PC-3 (cell line): ENCODE measurements around the gene PIR. TPM values are rescaled to one million over a fixed set of nuclear protein-coding genes. Genes with fewer than 3 reads are reported as not detected.

Experiments
- ATAC-seq: fragments of 200-7000 bp; cut with Tn5 transposase; 2 replicates; pipeline ENCODE4 v1.9.1; 2020; ENCODE audit warnings: mild to moderate bottlenecking, moderate library complexity
- BruUV-seq: library from RNA; stranded (reverse); fragments of 400-500 nt; replicated peaks from 2 replicates; lab custom pipeline; 2021; lab: Mats Ljungman, UMichigan
- CTCF ChIA-PET: fragments of 300-600 bp; sonication (Branson Sonifier 250); formaldehyde crosslinking; loops from one replicate; lab custom pipeline; 2022; ENCODE audit warnings: antibody characterized with exemption; lab: Charles Lee
- POLR2A ChIA-PET: fragments of 300-600 bp; sonication (Branson Sonifier 250); formaldehyde crosslinking; loops from one replicate; lab custom pipeline; 2022; ENCODE audit warnings: antibody characterized with exemption; ENCODE audit not compliant: unreplicated experiment; lab: Charles Lee
- DNase-seq: peaks from one replicate; pipeline ENCODE4 v3.0.0-alpha.2; 2015
- H2AFZ ChIP-seq: fragments of 300-600 bp; sonication (generic); 2 replicates; pipeline ENCODE4 v1.6.0; 2016; ENCODE audit warnings: antibody characterized with exemption, low read length
- H3F3A ChIP-seq: fragments of 300-600 bp; sonication (generic); one replicate; pipeline ENCODE4 v1.6.0; 2017; ENCODE audit warnings: antibody characterized with exemption, low read length, control low read depth, mild to moderate bottlenecking; ENCODE audit not compliant: unreplicated experiment
- H3K27ac ChIP-seq: fragments of 300-600 bp; sonication (generic); 2 replicates; pipeline ENCODE4 v1.5.1; 2016; ENCODE audit warnings: mild to moderate bottlenecking, low read length
- H3K27me3 ChIP-seq: fragments of 300-600 bp; sonication (generic); 2 replicates; pipeline ENCODE4 v1.6.1; 2016; ENCODE audit warnings: low read length, mixed read lengths
- H3K36me3 ChIP-seq: fragments of 300-600 bp; sonication (generic); 2 replicates; pipeline ENCODE4 v1.6.1; 2016; ENCODE audit warnings: low read depth, mixed run types, low read length, mixed read lengths
- H3K4me1 ChIP-seq: fragments of 300-600 bp; sonication (generic); 2 replicates; pipeline ENCODE4 v1.5.1; 2016; ENCODE audit warnings: low read length; ENCODE audit not compliant: insufficient read depth
- H3K4me2 ChIP-seq: fragments of 300-600 bp; sonication (generic); 2 replicates; pipeline ENCODE4 v1.6.0; 2016; ENCODE audit warnings: low read length
- H3K4me3 ChIP-seq: fragments of 300-600 bp; sonication (generic); 2 replicates; pipeline ENCODE4 v1.5.1; 2016; ENCODE audit warnings: mild to moderate bottlenecking, low read length, mixed read lengths
- H3K79me2 ChIP-seq: fragments of 300-600 bp; sonication (generic); 2 replicates; pipeline ENCODE4 v1.6.1; 2017; ENCODE audit warnings: low read length, mixed read lengths
- H3K9ac ChIP-seq: fragments of 300-600 bp; sonication (generic); 2 replicates; pipeline ENCODE4 v1.6.0; 2016; ENCODE audit warnings: mild to moderate bottlenecking, low read length
- H3K9me2 ChIP-seq: fragments of 300-600 bp; sonication (generic); replicated peaks from 2 replicates; pipeline ENCODE4 v1.6.1; 2016; ENCODE audit warnings: mixed run types, low read length, mixed read lengths
- H3K9me3 ChIP-seq: fragments of 300-600 bp; sonication (generic); 2 replicates; pipeline ENCODE4 v1.6.1; 2016; ENCODE audit warnings: low read length, mixed read lengths
- H4K20me1 ChIP-seq: fragments of 300-600 bp; sonication (generic); 2 replicates; pipeline ENCODE4 v1.6.1; 2016; ENCODE audit warnings: low read length, mixed read lengths
- EZH2 ChIP-seq: fragments of 300-600 bp; sonication (generic); IDR thresholded peaks from one replicate; pipeline ENCODE4 v1.6.1; 2017; ENCODE audit warnings: antibody characterized with exemption, mild to moderate bottlenecking, low read length; ENCODE audit not compliant: unreplicated experiment
- EZH2phosphoT487 ChIP-seq: fragments of 300-600 bp; sonication (generic); IDR thresholded peaks from 2 replicates; pipeline ENCODE4 v1.6.1; 2018; ENCODE audit warnings: mild to moderate bottlenecking, antibody characterized with exemption, low read length, borderline replicate concordance
- intact Hi-C: fragments of 100-400 bp; cut with micrococcal nuclease; formaldehyde crosslinking; loops from 2 replicates; pipeline ENCODE4 v1.9.0; 2023
- total RNA-seq: library from RNA; depleted of rRNA; stranded (reverse); fragments of >200 nt; gene quantifications from 2 replicates; pipeline ENCODE4 v1.2.3, GENCODE V29; 2014
- TF ChIP-seq, protein P1 (sequence below): fragments of 300-600 bp; sonication (generic); conservative IDR thresholded peaks from 2 replicates; pipeline ENCODE4 v1.5.1; 2017; ENCODE audit warnings: antibody characterized with exemption, low read depth, mild to moderate bottlenecking, low read length

PIR gene
- total RNA-seq, 1 experiment from 2014 or later = 50.8 TPM

DNA sequence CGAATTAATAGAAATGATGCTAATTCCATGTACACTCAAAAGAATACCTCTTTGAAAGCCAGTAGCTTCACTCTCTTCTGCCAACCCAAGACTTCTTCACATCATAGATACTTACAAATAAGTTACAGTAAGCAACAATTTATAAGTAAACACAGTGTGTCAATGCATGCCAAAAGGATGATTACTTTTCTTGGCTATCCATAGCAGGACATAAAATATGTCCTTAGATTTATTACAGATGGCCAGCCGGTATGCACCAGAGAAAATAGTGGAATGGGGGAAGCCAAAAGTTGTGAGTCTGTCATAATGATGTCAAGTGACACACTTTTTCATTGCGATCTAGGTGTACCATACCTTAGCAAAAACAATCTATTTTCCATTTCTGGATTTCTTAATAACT lies 6.8 kb upstream of the PIR start:
- ATAC-seq (no peak), DNase-seq (no peak)
- no peak overlapping the region for H3K4me3 ChIP-seq
- H3K9ac ChIP-seq = no peak overlapping the region
- H3F3A ChIP-seq = no peaks in the 10 kb centered on the region
- TF ChIP-seq EZH2 (no peak), EZH2phosphoT487 (no peak)
- TF ChIP-seq, protein P1, sequence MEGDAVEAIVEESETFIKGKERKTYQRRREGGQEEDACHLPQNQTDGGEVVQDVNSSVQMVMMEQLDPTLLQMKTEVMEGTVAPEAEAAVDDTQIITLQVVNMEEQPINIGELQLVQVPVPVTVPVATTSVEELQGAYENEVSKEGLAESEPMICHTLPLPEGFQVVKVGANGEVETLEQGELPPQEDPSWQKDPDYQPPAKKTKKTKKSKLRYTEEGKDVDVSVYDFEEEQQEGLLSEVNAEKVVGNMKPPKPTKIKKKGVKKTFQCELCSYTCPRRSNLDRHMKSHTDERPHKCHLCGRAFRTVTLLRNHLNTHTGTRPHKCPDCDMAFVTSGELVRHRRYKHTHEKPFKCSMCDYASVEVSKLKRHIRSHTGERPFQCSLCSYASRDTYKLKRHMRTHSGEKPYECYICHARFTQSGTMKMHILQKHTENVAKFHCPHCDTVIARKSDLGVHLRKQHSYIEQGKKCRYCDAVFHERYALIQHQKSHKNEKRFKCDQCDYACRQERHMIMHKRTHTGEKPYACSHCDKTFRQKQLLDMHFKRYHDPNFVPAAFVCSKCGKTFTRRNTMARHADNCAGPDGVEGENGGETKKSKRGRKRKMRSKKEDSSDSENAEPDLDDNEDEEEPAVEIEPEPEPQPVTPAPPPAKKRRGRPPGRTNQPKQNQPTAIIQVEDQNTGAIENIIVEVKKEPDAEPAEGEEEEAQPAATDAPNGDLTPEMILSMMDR = no peak
- H3K9me2 ChIP-seq = no peaks in the 10 kb centered on the region
- ChIA-PET CTCF (no interaction called here), POLR2A (no interaction called here)
- H3K27me3 ChIP-seq = no peaks in the 10 kb centered on the region
- H3K4me2 ChIP-seq = no peak overlapping the region
- no peak overlapping the region for H3K27ac ChIP-seq
- H2AFZ ChIP-seq = no peak overlapping the region
- H4K20me1 ChIP-seq = no peaks in the 10 kb centered on the region
- no TSS peak for BruUV-seq
- H3K9me3 ChIP-seq = no peaks in the 10 kb centered on the region
- no peaks in the 10 kb centered on the region for H3K79me2 ChIP-seq
- intact Hi-C loops = loop anchor here (5.0 kb wide), 1 partner anchor 172 kb away; no protein-coding TSS in a partner anchor
- H3K4me1 ChIP-seq = peaks cover 1% of the 10 kb centered on the region; the same call in 1 of the 2 replicates
- no peaks in the 10 kb centered on the region for H3K36me3 ChIP-seq

DNA sequence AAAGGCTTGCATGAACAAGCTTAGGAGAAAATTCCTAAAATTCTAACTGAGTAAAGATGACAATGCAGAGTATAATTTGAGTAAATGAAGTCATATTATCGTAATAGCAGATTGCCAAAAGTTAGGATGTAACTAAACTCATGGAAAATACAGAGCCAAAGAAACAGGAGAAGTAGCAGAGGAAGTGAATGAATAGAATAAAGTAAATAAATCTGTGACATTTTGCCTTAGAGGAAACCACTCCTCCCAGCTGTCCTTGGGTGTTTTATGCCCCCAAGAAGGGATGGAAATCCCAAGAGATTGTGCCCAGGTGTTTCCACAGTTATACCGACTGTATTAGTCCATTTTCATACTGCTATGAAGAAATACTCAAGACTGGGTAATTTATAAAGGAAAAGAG lies 5.6 kb upstream of the PIR start:
- no peak for DNase-seq
- no peaks in the 10 kb centered on the region for H3K36me3 ChIP-seq
- H2AFZ ChIP-seq = no peak overlapping the region
- H3K4me1 ChIP-seq = no peaks in the 10 kb centered on the region
- no peak overlapping the region for H3K9ac ChIP-seq
- H3K27ac ChIP-seq = no peak overlapping the region
- CTCF ChIA-PET = interaction anchor here (1.4 kb wide), 1 partner anchor 66 kb away, joined by 4 read pairs; no protein-coding TSS in a partner anchor
- H3K9me3 ChIP-seq = no peaks in the 10 kb centered on the region
- H3F3A ChIP-seq = no peaks in the 10 kb centered on the region
- H3K4me3 ChIP-seq = no peak overlapping the region
- POLR2A ChIA-PET = no interaction called here
- no peak for TF ChIP-seq EZH2
- ATAC-seq = no peak
- H3K9me2 ChIP-seq = no peaks in the 10 kb centered on the region
- H4K20me1 ChIP-seq = no peaks in the 10 kb centered on the region
- no TSS peak for BruUV-seq
- H3K27me3 ChIP-seq = no peaks in the 10 kb centered on the region
- H3K4me2 ChIP-seq = no peak overlapping the region
- no peaks in the 10 kb centered on the region for H3K79me2 ChIP-seq
- intact Hi-C loops = loop anchor here (1.0 to 5.0 kb wide), 2 partner anchors 67 to 174 kb away; no protein-coding TSS in a partner anchor

DNA sequence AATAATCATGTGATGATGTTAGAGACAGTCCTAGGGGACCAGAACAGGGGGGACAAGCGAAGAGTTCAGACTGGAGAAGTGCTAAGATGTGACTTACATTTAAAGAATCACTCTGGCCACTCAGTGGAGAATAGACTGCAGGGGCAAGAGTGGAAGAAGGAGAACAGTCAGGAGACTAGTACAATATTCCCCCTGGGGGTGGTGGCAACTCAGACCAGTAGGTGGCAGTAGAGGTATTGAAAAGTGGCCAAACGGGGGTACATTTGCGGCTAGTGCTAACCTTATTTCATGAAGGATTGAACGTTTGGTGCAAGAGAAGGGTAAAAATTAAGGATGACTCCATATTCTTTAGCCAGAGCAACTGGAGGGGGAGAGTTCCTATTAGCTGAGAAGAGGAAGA lies 4.7 kb upstream of the PIR start:
- intact Hi-C loops = loop anchor here (1.0 to 5.0 kb wide), 2 partner anchors 67 to 174 kb away; no protein-coding TSS in a partner anchor
- TF ChIP-seq, protein P1 = peak; percentile 72
- TF ChIP-seq EZH2phosphoT487 = no peak
- no peaks in the 10 kb centered on the region for H3K27me3 ChIP-seq
- no TSS peak for BruUV-seq
- no peaks in the 10 kb centered on the region for H3K9me3 ChIP-seq
- no peak overlapping the region for H2AFZ ChIP-seq
- no peak overlapping the region for H3K4me3 ChIP-seq
- ATAC-seq (peak; percentile 27), DNase-seq (peak; percentile 76)
- no peaks in the 10 kb centered on the region for H3K4me1 ChIP-seq
- no peaks in the 10 kb centered on the region for H3F3A ChIP-seq
- H3K4me2 ChIP-seq = no peak overlapping the region
- CTCF ChIA-PET = interaction anchor here (1.4 kb wide), 1 partner anchor 67 kb away, joined by 4 read pairs; no protein-coding TSS in a partner anchor
- H4K20me1 ChIP-seq = no peaks in the 10 kb centered on the region
- no peaks in the 10 kb centered on the region for H3K9me2 ChIP-seq
- peaks cover 1% of the 10 kb centered on the region for H3K79me2 ChIP-seq
- no peak overlapping the region for H3K9ac ChIP-seq
- POLR2A ChIA-PET = no interaction called here
- no peak overlapping the region for H3K27ac ChIP-seq
- no peaks in the 10 kb centered on the region for H3K36me3 ChIP-seq
